ENCODE results near the gene ALDH18A1. TPM values are rescaled to one million over a fixed set of nuclear protein-coding genes. Genes with fewer than 3 reads are reported as not detected.
"Not testable (repeated sequence)": the region's sequence is repeated elsewhere in the genome, so short reads cannot be mapped to it uniquely, and the experiment has no call there.

The ALDH18A1 gene
- total RNA-seq, 1 donor from 2014 or later = 29.1 TPM

GRCh38 chr10:95674643-95675042 lies 18.1 kb upstream of the ALDH18A1 start:
- intact Hi-C loops (cut with DNase I) = no loop called here
- TF ChIP-seq, protein P1, sequence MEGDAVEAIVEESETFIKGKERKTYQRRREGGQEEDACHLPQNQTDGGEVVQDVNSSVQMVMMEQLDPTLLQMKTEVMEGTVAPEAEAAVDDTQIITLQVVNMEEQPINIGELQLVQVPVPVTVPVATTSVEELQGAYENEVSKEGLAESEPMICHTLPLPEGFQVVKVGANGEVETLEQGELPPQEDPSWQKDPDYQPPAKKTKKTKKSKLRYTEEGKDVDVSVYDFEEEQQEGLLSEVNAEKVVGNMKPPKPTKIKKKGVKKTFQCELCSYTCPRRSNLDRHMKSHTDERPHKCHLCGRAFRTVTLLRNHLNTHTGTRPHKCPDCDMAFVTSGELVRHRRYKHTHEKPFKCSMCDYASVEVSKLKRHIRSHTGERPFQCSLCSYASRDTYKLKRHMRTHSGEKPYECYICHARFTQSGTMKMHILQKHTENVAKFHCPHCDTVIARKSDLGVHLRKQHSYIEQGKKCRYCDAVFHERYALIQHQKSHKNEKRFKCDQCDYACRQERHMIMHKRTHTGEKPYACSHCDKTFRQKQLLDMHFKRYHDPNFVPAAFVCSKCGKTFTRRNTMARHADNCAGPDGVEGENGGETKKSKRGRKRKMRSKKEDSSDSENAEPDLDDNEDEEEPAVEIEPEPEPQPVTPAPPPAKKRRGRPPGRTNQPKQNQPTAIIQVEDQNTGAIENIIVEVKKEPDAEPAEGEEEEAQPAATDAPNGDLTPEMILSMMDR (IDR thresholded peaks at IDR 0.05) = no peak
- H3K27me3 ChIP-seq = no peaks in the 10 kb centered on the region
- H3K9me3 ChIP-seq = no peaks in the 10 kb centered on the region
- DNase-seq (ENCODE audit: low spot score in 2 of 2) = no peak
- H3K4me3 ChIP-seq = no peak overlapping the region
- H3K27ac ChIP-seq = no peak overlapping the region
- peaks cover 12 to 28% of the 10 kb centered on the region in 2 donors for H3K36me3 ChIP-seq
- H3K4me1 ChIP-seq = no peaks in the 10 kb centered on the region

DNA sequence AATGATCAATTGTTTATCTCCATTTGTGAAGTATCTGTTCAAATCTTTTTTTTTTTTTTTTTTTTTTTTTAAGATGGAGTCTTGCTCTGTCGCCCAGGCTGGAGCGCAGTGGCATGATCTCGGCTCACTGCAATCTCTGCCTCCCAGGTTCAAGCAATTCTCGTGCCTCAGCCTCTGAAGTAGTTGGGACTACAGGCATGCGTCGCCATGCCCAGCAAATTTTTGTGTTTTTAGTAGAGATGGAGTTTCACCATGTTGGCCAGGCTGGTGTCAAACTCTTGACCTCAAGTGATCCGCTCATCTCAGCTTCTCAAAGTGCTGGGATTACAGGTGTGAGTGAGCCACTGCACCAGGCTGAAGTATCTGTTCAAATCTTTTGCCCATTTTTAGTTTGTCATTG lies 16.1 kb upstream of the ALDH18A1 start:
- intact Hi-C loops (cut with DNase I); H3K27ac ChIP-seq; H3K4me3 ChIP-seq; H3K27me3 ChIP-seq; H3K9me3 ChIP-seq; DNase-seq (ENCODE audit: low spot score in 2 of 2); H3K4me1 ChIP-seq: not testable (repeated sequence)
- peaks cover 6 to 22% of the 10 kb centered on the region in 2 donors for H3K36me3 ChIP-seq

DNA sequence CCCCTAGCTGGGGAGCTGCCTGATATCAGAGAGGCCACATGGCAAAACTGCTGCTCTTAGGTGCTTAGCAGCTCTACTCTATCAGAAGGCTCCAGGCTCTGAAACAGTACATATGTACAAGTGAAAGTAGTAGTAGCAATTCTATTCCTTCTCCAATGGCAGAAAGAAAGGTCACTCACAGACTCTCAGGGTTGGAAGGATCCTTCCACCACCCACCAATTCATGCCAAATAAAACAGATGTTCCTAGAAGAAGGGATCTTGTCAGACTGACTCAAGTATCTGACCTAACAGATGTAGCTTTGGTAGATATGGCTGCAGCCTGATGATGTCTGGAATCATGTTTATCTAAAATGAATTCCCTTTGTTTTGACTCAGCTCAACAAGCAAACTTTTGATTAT lies 8.0 kb upstream of the ALDH18A1 start:
- intact Hi-C loops (cut with DNase I) = no loop called here
- Histone ChIP-seq H3K4me3 (no peak overlapping the region), H3K27me3 (no peaks in the 10 kb centered on the region), H3K4me1 (no peaks in the 10 kb centered on the region), H3K36me3 (peaks cover 0 to 3% of the 10 kb centered on the region in 2 donors), H3K27ac (no peak overlapping the region), H3K9me3 (no peaks in the 10 kb centered on the region)
- TF ChIP-seq, protein P1 (IDR thresholded peaks at IDR 0.05) = no peak
- DNase-seq (ENCODE audit: low spot score in 2 of 2) = no peak

- intact Hi-C loops (cut with DNase I) = no loop called here
- H3K27ac ChIP-seq = peak overlapping the region in 1 of 2 donors; percentile 62
- no peak overlapping the region for H3K4me3 ChIP-seq
- no peaks in the 10 kb centered on the region for H3K36me3 ChIP-seq
- H3K9me3 ChIP-seq = no peaks in the 10 kb centered on the region
- TF ChIP-seq, protein P1 (IDR thresholded peaks at IDR 0.05) = no peak
- H3K4me1 ChIP-seq = no peaks in the 10 kb centered on the region
- DNase-seq (ENCODE audit: low spot score in 2 of 2) = no peak
- no peaks in the 10 kb centered on the region for H3K27me3 ChIP-seq
These were observed 7.0 kb upstream of the ALDH18A1 start for GRCh38 chr10:95663496-95663895.

DNA sequence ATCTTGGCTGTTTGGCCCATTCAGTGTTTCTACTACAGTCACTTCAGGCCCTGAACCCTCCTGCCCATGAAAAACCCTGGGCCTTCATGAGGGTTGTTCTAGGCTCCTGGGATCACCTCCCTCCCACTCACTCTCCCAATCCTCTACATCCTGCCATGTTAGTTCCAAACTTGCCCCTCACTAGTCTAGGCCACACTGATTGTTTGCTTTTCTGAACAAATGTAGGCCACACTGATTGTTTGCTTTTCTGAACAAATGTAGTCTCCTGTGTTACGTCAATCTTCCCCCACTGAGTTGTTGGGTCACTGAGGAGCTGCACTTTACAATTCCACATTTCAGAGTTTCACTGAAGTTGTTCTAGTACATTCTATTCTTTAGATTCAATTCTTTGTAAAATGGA lies 5.3 kb upstream of the ALDH18A1 start:
- TF ChIP-seq, protein P1 (IDR thresholded peaks at IDR 0.05) = no peak
- Histone ChIP-seq H3K27me3 (no peaks in the 10 kb centered on the region), H3K36me3 (no peaks in the 10 kb centered on the region), H3K27ac (no peak overlapping the region), H3K4me1 (peaks cover 0 to 3% of the 10 kb centered on the region in 2 donors), H3K9me3 (no peaks in the 10 kb centered on the region), H3K4me3 (no peak overlapping the region)
- no peak for DNase-seq (ENCODE audit: low spot score in 2 of 2)
- intact Hi-C loops (cut with DNase I) = no loop called here

GRCh38 chr10:95660283-95660682 lies 3.8 kb upstream of the ALDH18A1 start:
- intact Hi-C loops (cut with DNase I) = no loop called here
- H3K4me3 ChIP-seq = no peak overlapping the region
- no peaks in the 10 kb centered on the region for H3K27me3 ChIP-seq
- peaks cover 0 to 6% of the 10 kb centered on the region in 2 donors for H3K4me1 ChIP-seq
- no peak overlapping the region for H3K27ac ChIP-seq
- H3K36me3 ChIP-seq = no peaks in the 10 kb centered on the region
- DNase-seq (ENCODE audit: low spot score in 2 of 2) = no peak
- H3K9me3 ChIP-seq = no peaks in the 10 kb centered on the region
- TF ChIP-seq, protein P1 (IDR thresholded peaks at IDR 0.05) = no peak

Measured in ascending aorta (tissue), 2 donors.